ENCODE data around the gene BIK. TPM values are rescaled to one million over a fixed set of nuclear protein-coding genes. Genes with fewer than 3 reads are reported as not detected.

Gene BIK
- polyA plus RNA-seq, 1 experiment, result 0.09 TPM

- Histone ChIP-seq H3K36me3 (ENCODE audit: control insufficient read depth, insufficient read depth, low read length) (peaks cover 4% of the 10 kb centered on the region), H3K4me3 (ENCODE audit: low read depth, low read length) (no peak overlapping the region), H3K27me3 (ENCODE audit: control insufficient read depth, insufficient read depth, low read length) (no peaks in the 10 kb centered on the region)
- POLR2A ChIA-PET, result no interaction called here
- no peak for TF ChIP-seq CTCF (IDR thresholded peaks at IDR 0.05; ENCODE audit: insufficient read depth, low read depth, low read length)
- CTCF ChIA-PET, result no interaction called here
- no peak for DNase-seq (ENCODE audit: low read depth)
Measured at GRCh38 chr22:43129426-43130425, 19.2 kb downstream of the BIK start.

GRCh38 chr22:43131773-43132501 is 21.4 kb downstream of the BIK start:
- H3K36me3 ChIP-seq (ENCODE audit: control insufficient read depth, insufficient read depth, low read length), result peaks cover 13% of the 10 kb centered on the region
- CTCF ChIA-PET, result no interaction called here
- no peak overlapping the region for H3K4me3 ChIP-seq (ENCODE audit: low read depth, low read length)
- no peaks in the 10 kb centered on the region for H3K27me3 ChIP-seq (ENCODE audit: control insufficient read depth, insufficient read depth, low read length)
- no peak for TF ChIP-seq CTCF (IDR thresholded peaks at IDR 0.05; ENCODE audit: insufficient read depth, low read depth, low read length)
- POLR2A ChIA-PET, result no interaction called here
- no peak for DNase-seq (ENCODE audit: low read depth)

- TF ChIP-seq CTCF (IDR thresholded peaks at IDR 0.05; ENCODE audit: insufficient read depth, low read depth, low read length), result no peak
- DNase-seq (ENCODE audit: low read depth), result no peak
- Histone ChIP-seq H3K4me3 (ENCODE audit: low read depth, low read length) (no peak overlapping the region), H3K36me3 (ENCODE audit: control insufficient read depth, insufficient read depth, low read length) (peaks cover 13% of the 10 kb centered on the region), H3K27me3 (ENCODE audit: control insufficient read depth, insufficient read depth, low read length) (no peaks in the 10 kb centered on the region)
- CTCF ChIA-PET, result no interaction called here
- POLR2A ChIA-PET, result no interaction called here
Measured at GRCh38 chr22:43133401-43133800, 22.9 kb downstream of the BIK start.

GRCh38 chr22:43134553-43134952 is 24.0 kb downstream of the BIK start:
- ChIA-PET CTCF (no interaction called here), POLR2A (no interaction called here)
- H3K36me3 ChIP-seq (ENCODE audit: control insufficient read depth, insufficient read depth, low read length), result peaks cover 15% of the 10 kb centered on the region
- no peaks in the 10 kb centered on the region for H3K27me3 ChIP-seq (ENCODE audit: control insufficient read depth, insufficient read depth, low read length)
- no peak for DNase-seq (ENCODE audit: low read depth)
- H3K4me3 ChIP-seq (ENCODE audit: low read depth, low read length), result no peak overlapping the region
- TF ChIP-seq CTCF (IDR thresholded peaks at IDR 0.05; ENCODE audit: insufficient read depth, low read depth, low read length), result no peak

GRCh38 chr22:43135565-43135964 is 25.0 kb downstream of the BIK start:
- Histone ChIP-seq H3K4me3 (ENCODE audit: low read depth, low read length) (no peak overlapping the region), H3K36me3 (ENCODE audit: control insufficient read depth, insufficient read depth, low read length) (peaks cover 20% of the 10 kb centered on the region), H3K27me3 (ENCODE audit: control insufficient read depth, insufficient read depth, low read length) (no peaks in the 10 kb centered on the region)
- no peak for TF ChIP-seq CTCF (IDR thresholded peaks at IDR 0.05; ENCODE audit: insufficient read depth, low read depth, low read length)
- ChIA-PET CTCF (interaction anchor here (0.6 to 1.1 kb wide), 3 partner anchors 12 to 87 kb away, joined by 3 to 4 read pairs (median 3); no protein-coding TSS in a partner anchor), POLR2A (no interaction called here)
- DNase-seq (ENCODE audit: low read depth), result no peak
